IMR-90 (cell line): ENCODE data around the gene ADH1A. TPM values are rescaled to one million over a fixed set of nuclear protein-coding genes. Genes with fewer than 3 reads are reported as not detected.

ENCODE experiments used
- ATAC-seq: fragments of 200-7000 bp; cut with Tn5 transposase; 2 replicates; pipeline ENCODE4 v1.9.1; 2020; ENCODE audit warnings: low read depth, mild to moderate bottlenecking, moderate library complexity
- BruUV-seq: library from RNA; stranded (reverse); fragments of 400-500 nt; replicated peaks from 2 replicates; lab custom pipeline; 2021; lab: Mats Ljungman, UMichigan
- CTCF ChIA-PET: fragments of 300-600 bp; formaldehyde crosslinking; extraction: SDS; loops from one replicate; lab custom pipeline; 2021; ENCODE audit warnings: antibody characterized with exemption; lab: Yijun Ruan, JAX
- POLR2A ChIA-PET: fragments of 300-600 bp; sonication (Branson Sonifier 250); formaldehyde crosslinking; loops from one replicate; lab custom pipeline; 2022; ENCODE audit warnings: antibody characterized with exemption; ENCODE audit not compliant: unreplicated experiment; lab: Charles Lee
- DNase-seq: peaks from one replicate; pipeline ENCODE4 v3.0.0; 2013
- H2AFZ ChIP-seq: replicated peaks from 2 replicates; pipeline ENCODE3; 2013; ENCODE audit warnings: low read length, mild to moderate bottlenecking; ENCODE audit not compliant: poor library complexity
- H2AK5ac ChIP-seq: 2 replicates; pipeline ENCODE4 v1.6.1; 2013; ENCODE audit warnings: low read depth, low read length, inconsistent platforms
- H2AK9ac ChIP-seq: replicated peaks from 2 replicates; pipeline ENCODE3; 2013; ENCODE audit warnings: mild to moderate bottlenecking, low read depth, low read length, moderate library complexity; ENCODE audit not compliant: poor library complexity
- H2BK120ac ChIP-seq: 2 replicates; pipeline ENCODE4 v1.6.1; 2013; ENCODE audit warnings: low read depth, low read length, inconsistent platforms
- H2BK15ac ChIP-seq: 3 replicates; pipeline ENCODE4 v1.6.1; 2013; ENCODE audit warnings: low read depth, low read length, inconsistent platforms
- H2BK20ac ChIP-seq: 2 replicates; pipeline ENCODE4 v1.6.1; 2013; ENCODE audit warnings: low read depth, mild to moderate bottlenecking, inconsistent platforms, low read length, moderate library complexity
- H2BK5ac ChIP-seq: 2 replicates; pipeline ENCODE4 v1.6.1; 2013; ENCODE audit warnings: mild to moderate bottlenecking, low read depth, low read length, inconsistent platforms; ENCODE audit not compliant: poor library complexity, severe bottlenecking
- H3K14ac ChIP-seq: replicated peaks from 2 replicates; pipeline ENCODE4 v1.6.1; 2013; ENCODE audit warnings: low read depth, low read length, inconsistent platforms
- H3K18ac ChIP-seq: 2 replicates; pipeline ENCODE4 v1.6.1; 2013; ENCODE audit warnings: low read depth, low read length, control low read depth
- H3K23ac ChIP-seq: 2 replicates; pipeline ENCODE4 v1.6.1; 2013; ENCODE audit warnings: low read depth, low read length, inconsistent platforms
- H3K27ac ChIP-seq: 2 replicates; pipeline ENCODE4 v1.5.1; 2013; ENCODE audit warnings: mild to moderate bottlenecking, control low read depth, low read length; ENCODE audit not compliant: insufficient read depth
- H3K27me3 ChIP-seq: 2 replicates; pipeline ENCODE4 v1.6.1; 2013; ENCODE audit warnings: low read length; ENCODE audit not compliant: control insufficient read depth, insufficient read depth
- H3K36me3 ChIP-seq: 2 replicates; pipeline ENCODE4 v1.6.1; 2013; ENCODE audit warnings: low read length, mixed read lengths; ENCODE audit not compliant: control insufficient read depth, insufficient read depth
- H3K4ac ChIP-seq: 2 replicates; pipeline ENCODE4 v1.6.1; 2013; ENCODE audit warnings: low read depth, low read length, inconsistent platforms
- H3K4me1 ChIP-seq: 2 replicates; pipeline ENCODE4 v1.6.1; 2013; ENCODE audit warnings: low read length, mixed read lengths; ENCODE audit not compliant: control insufficient read depth, insufficient read depth
- H3K4me2 ChIP-seq: 2 replicates; pipeline ENCODE4 v1.6.1; 2013; ENCODE audit warnings: low read depth, mild to moderate bottlenecking, control low read depth, low read length, moderate library complexity
- H3K4me3 ChIP-seq: 2 replicates; pipeline ENCODE4 v1.5.1; 2013; ENCODE audit warnings: low read depth, mild to moderate bottlenecking, control low read depth, low read length, moderate library complexity; ENCODE audit not compliant: insufficient read depth
- H3K56ac ChIP-seq: 2 replicates; pipeline ENCODE4 v1.6.1; 2013; ENCODE audit warnings: low read length, inconsistent platforms; ENCODE audit not compliant: insufficient read depth; ENCODE audit errors: extremely low read depth
- H3K79me1 ChIP-seq, 2 experiments: 2 replicates each; pipeline ENCODE4 v1.6.1; 2013; ENCODE audit warnings: low read length in 2 of 2, inconsistent platforms in 1 of 2, low read depth in 1 of 2
- H3K9ac ChIP-seq: 2 replicates; pipeline ENCODE4 v1.6.1; 2013; ENCODE audit warnings: low read depth, low read length, control low read depth
- H3K9me1 ChIP-seq: 2 replicates; pipeline ENCODE4 v1.6.1; 2013; ENCODE audit warnings: low read length, inconsistent platforms; ENCODE audit not compliant: insufficient read depth
- H3K9me3 ChIP-seq: 2 replicates; pipeline ENCODE4 v1.6.1; 2013; ENCODE audit warnings: low read length; ENCODE audit not compliant: control insufficient read depth, insufficient read depth
- H4K20me1 ChIP-seq: 2 replicates; pipeline ENCODE4 v1.6.1; 2013; ENCODE audit warnings: low read length, inconsistent platforms; ENCODE audit not compliant: insufficient read depth
- H4K5ac ChIP-seq: 2 replicates; pipeline ENCODE4 v1.6.1; 2013; ENCODE audit warnings: mild to moderate bottlenecking, low read depth, low read length, control low read depth
- H4K8ac ChIP-seq, 2 experiments: 2 replicates each; pipeline ENCODE4 v1.6.1; 2013; ENCODE audit warnings: low read depth in 2 of 2, low read length in 2 of 2, control low read depth in 1 of 2, inconsistent platforms in 1 of 2
- H4K91ac ChIP-seq: 2 replicates; pipeline ENCODE4 v1.6.1; 2013; ENCODE audit warnings: low read depth, low read length, inconsistent platforms; ENCODE audit not compliant: insufficient read depth
- BHLHE40 ChIP-seq: fragments of 150-350 bp; IDR thresholded peaks from 2 replicates; pipeline ENCODE4 v1.6.1; 2016; ENCODE audit warnings: mild to moderate bottlenecking, low read depth, low read length
- CEBPB ChIP-seq: IDR thresholded peaks from 2 replicates; pipeline ENCODE4 v1.6.1; 2012; ENCODE audit warnings: low read depth, low read length, improper control_type of control experiment
- CHD1 ChIP-seq: IDR thresholded peaks from 2 replicates; pipeline ENCODE4 v1.6.1; 2012; ENCODE audit warnings: low read depth, low read length, improper control_type of control experiment
- CTCF ChIP-seq: conservative IDR thresholded peaks from 2 replicates; pipeline ENCODE4 v1.5.1; 2012; ENCODE audit warnings: mild to moderate bottlenecking, low read depth, low read length, improper control_type of control experiment
- ELK1 ChIP-seq: fragments of 150-350 bp; IDR thresholded peaks from 2 replicates; pipeline ENCODE4 v1.6.1; 2016; ENCODE audit warnings: low read depth, mild to moderate bottlenecking, low read length, moderate library complexity, borderline replicate concordance
- FOS ChIP-seq: fragments of 150-350 bp; IDR thresholded peaks from 2 replicates; pipeline ENCODE4 v1.6.1; 2016; ENCODE audit warnings: low read depth, low read length
- MAFK ChIP-seq: IDR thresholded peaks from 2 replicates; pipeline ENCODE4 v1.6.1; 2012; ENCODE audit warnings: low read depth, low read length, improper control_type of control experiment
- MAZ ChIP-seq: IDR thresholded peaks from 2 replicates; pipeline ENCODE4 v1.6.1; 2012; ENCODE audit warnings: low read depth, mild to moderate bottlenecking, low read length, improper control_type of control experiment, moderate library complexity, borderline replicate concordance
- MXI1 ChIP-seq: IDR thresholded peaks from 2 replicates; pipeline ENCODE4 v1.6.1; 2012; ENCODE audit warnings: low read depth, mild to moderate bottlenecking, low read length, moderate library complexity, borderline replicate concordance
- NFE2L2 ChIP-seq: fragments of 150-350 bp; IDR thresholded peaks from 2 replicates; pipeline ENCODE4 v1.6.1; 2016; ENCODE audit warnings: low read depth, mild to moderate bottlenecking, low read length
- POLR2A ChIP-seq: IDR thresholded peaks from 2 replicates; pipeline ENCODE4 v1.6.1; 2012; ENCODE audit warnings: mild to moderate bottlenecking, low read depth, low read length
- RAD21 ChIP-seq: IDR thresholded peaks from 2 replicates; pipeline ENCODE4 v1.6.1; 2012; ENCODE audit warnings: low read length, improper control_type of control experiment
- RCOR1 ChIP-seq: IDR thresholded peaks from 2 replicates; pipeline ENCODE4 v1.6.1; 2012; ENCODE audit warnings: mild to moderate bottlenecking, low read length, improper control_type of control experiment; ENCODE audit not compliant: insufficient replicate concordance
- RFX5 ChIP-seq: IDR thresholded peaks from 2 replicates; pipeline ENCODE4 v1.8.0; 2012; ENCODE audit warnings: low read depth, mild to moderate bottlenecking, low read length, moderate library complexity
- SMC3 ChIP-seq: fragments of 150-350 bp; IDR thresholded peaks from 2 replicates; pipeline ENCODE4 v1.6.1; 2016; ENCODE audit warnings: low read depth, mild to moderate bottlenecking, antibody characterized with exemption, low read length, moderate library complexity
- WGBS, 2 experiments: methylation state at CpG; one replicate each; pipeline versions ENCODE4 v1.1.5 to v1.1.7; 2013; ENCODE audit warnings: missing lambda C conversion rate in 2 of 2; ENCODE audit not compliant: insufficient read length in 1 of 2; ENCODE audit errors: extremely low coverage in 2 of 2; 5-methylcytosine and 5-hydroxymethylcytosine counted together
- dilution Hi-C: fragments of 300-500 bp; cut with HindIII; formaldehyde crosslinking; loops from one replicate; pipeline ENCODE4 v1.14.3; 2018; ENCODE audit warnings: low sequenced_read_pairs; ENCODE audit not compliant: unreplicated experiment
- in situ Hi-C: fragments of 300-500 bp; cut with MboI; formaldehyde crosslinking; loops from 3 replicates; pipeline ENCODE4 v1.14.3; 2019; ENCODE audit warnings: low sequenced_read_pairs, inconsistent platforms, mixed read lengths
- intact Hi-C: fragments of 100-400 bp; cut with micrococcal nuclease; formaldehyde crosslinking; loops from 2 replicates; pipeline ENCODE4 v1.10.0; 2022
- polyA plus RNA-seq, 3 experiments: library from polyadenylated mRNA; depleted of rRNA; stranded (reverse); fragments of >200 nt; gene quantifications; 2 replicates each; pipeline ENCODE4 v1.2.3, GENCODE V29; 2012; ENCODE audit warnings: low replicate concordance in 1 of 3
- total RNA-seq: library from RNA; depleted of rRNA; stranded (reverse); fragments of >200 nt; gene quantifications from 2 replicates; pipeline ENCODE4 v1.2.3, GENCODE V29; 2012
- TF ChIP-seq, protein P1 (sequence below): fragments of 150-350 bp; IDR thresholded peaks from 2 replicates; pipeline ENCODE4 v1.6.1; 2017; ENCODE audit warnings: mild to moderate bottlenecking, antibody characterized with exemption, low read length, low read depth

ADH1A gene
- total and polyA plus RNA-seq, 2 of the 4 experiments (the other 2 are of a cell fraction): not detected

- DNase-seq (no peak), ATAC-seq (no peak)
- no peak overlapping the region for H2BK5ac ChIP-seq
- no peak overlapping the region for H3K27ac ChIP-seq
- no peak overlapping the region for H3K4me2 ChIP-seq
- no peak overlapping the region for H2AK9ac ChIP-seq
- no peak overlapping the region for H2AFZ ChIP-seq
- no peak overlapping the region for H2BK120ac ChIP-seq
- no peak overlapping the region for H3K23ac ChIP-seq
- H3K9me1 ChIP-seq: no peaks in the 10 kb centered on the region
- H2BK15ac ChIP-seq: no peak overlapping the region
- POLR2A ChIA-PET: no interaction called here
- H3K18ac ChIP-seq: no peak overlapping the region
- H3K79me1 ChIP-seq: no peaks in the 10 kb centered on the region
- no peak overlapping the region for H3K4ac ChIP-seq
- H4K20me1 ChIP-seq: no peaks in the 10 kb centered on the region
- H4K8ac ChIP-seq: no peak overlapping the region
- H3K14ac ChIP-seq: no peak overlapping the region
- no peak overlapping the region for H3K4me3 ChIP-seq
- in situ Hi-C loops (no loop called here), dilution Hi-C loops (no loop called here), intact Hi-C loops (no loop called here)
- BruUV-seq: no TSS peak
- H3K27me3 ChIP-seq: no peaks in the 10 kb centered on the region
- H3K9ac ChIP-seq: no peak overlapping the region
- no peak overlapping the region for H2BK20ac ChIP-seq
- H3K56ac ChIP-seq: no peak overlapping the region
- no peaks in the 10 kb centered on the region for H3K36me3 ChIP-seq
- no peak overlapping the region for H2AK5ac ChIP-seq
- TF ChIP-seq MXI1 (no peak), ELK1 (no peak), RFX5 (no peak), MAFK (no peak), MAZ (no peak), CEBPB (no peak), FOS (no peak), CTCF (no peak), RAD21 (no peak), SMC3 (no peak), BHLHE40 (no peak), CHD1 (no peak), NFE2L2 (no peak), POLR2A (no peak), RCOR1 (no peak)
- TF ChIP-seq, protein P1, sequence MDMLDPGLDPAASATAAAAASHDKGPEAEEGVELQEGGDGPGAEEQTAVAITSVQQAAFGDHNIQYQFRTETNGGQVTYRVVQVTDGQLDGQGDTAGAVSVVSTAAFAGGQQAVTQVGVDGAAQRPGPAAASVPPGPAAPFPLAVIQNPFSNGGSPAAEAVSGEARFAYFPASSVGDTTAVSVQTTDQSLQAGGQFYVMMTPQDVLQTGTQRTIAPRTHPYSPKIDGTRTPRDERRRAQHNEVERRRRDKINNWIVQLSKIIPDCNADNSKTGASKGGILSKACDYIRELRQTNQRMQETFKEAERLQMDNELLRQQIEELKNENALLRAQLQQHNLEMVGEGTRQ: no peak
- CTCF ChIA-PET: interaction anchor here (0.7 kb wide), 1 partner anchor 722 kb away, joined by 4 read pairs; no protein-coding TSS in a partner anchor
- no CpG with 5 or more reads among the region's 3 CpGs for WGBS, 2 experiments
- no peak overlapping the region for H4K5ac ChIP-seq
- no peak overlapping the region for H4K91ac ChIP-seq
- H3K4me1 ChIP-seq: no peaks in the 10 kb centered on the region
- H3K9me3 ChIP-seq: no peaks in the 10 kb centered on the region
These were observed 14.9 kb downstream of the ADH1A start for GRCh38 chr4:99275885-99276284.
